OCI-LY7 (cell line): Measurements from ENCODE around the gene RPL26.

Experiments
- CTCF ChIP-seq: fragments of 200-600 bp; sonication (generic); conservative IDR thresholded peaks from 2 replicates; pipeline ENCODE4 v1.5.1; 2014; ENCODE audit warnings: mild to moderate bottlenecking, antibody characterized with exemption, low read length, moderate library complexity, mixed read lengths
- EZH2phosphoT487 ChIP-seq: fragments of 200-600 bp; sonication (generic); IDR thresholded peaks from 2 replicates; pipeline ENCODE4 v1.6.1; 2018; ENCODE audit warnings: low read depth, borderline replicate concordance, mild to moderate bottlenecking, mixed run types, antibody characterized with exemption, low read length, moderate library complexity, mixed read lengths

GRCh38 chr17:8368193-8368592 is 14.8 kb downstream of the RPL26 start:
- TF ChIP-seq CTCF (no peak), EZH2phosphoT487 (no peak)
